HG03135 (cell line): Measurements from ENCODE around the gene STIMATE.
A peak's percentile ranks its signal among the peaks of the same experiment; 100 is the strongest.

ENCODE experiments used
- ATAC-seq: cut with Tn5 transposase; IDR thresholded peaks from one replicate; pipeline ENCODE4 v1.9.1; 2021; ENCODE audit warnings: mild to moderate bottlenecking, moderate library complexity; ENCODE audit not compliant: unreplicated experiment

STIMATE gene

DNA sequence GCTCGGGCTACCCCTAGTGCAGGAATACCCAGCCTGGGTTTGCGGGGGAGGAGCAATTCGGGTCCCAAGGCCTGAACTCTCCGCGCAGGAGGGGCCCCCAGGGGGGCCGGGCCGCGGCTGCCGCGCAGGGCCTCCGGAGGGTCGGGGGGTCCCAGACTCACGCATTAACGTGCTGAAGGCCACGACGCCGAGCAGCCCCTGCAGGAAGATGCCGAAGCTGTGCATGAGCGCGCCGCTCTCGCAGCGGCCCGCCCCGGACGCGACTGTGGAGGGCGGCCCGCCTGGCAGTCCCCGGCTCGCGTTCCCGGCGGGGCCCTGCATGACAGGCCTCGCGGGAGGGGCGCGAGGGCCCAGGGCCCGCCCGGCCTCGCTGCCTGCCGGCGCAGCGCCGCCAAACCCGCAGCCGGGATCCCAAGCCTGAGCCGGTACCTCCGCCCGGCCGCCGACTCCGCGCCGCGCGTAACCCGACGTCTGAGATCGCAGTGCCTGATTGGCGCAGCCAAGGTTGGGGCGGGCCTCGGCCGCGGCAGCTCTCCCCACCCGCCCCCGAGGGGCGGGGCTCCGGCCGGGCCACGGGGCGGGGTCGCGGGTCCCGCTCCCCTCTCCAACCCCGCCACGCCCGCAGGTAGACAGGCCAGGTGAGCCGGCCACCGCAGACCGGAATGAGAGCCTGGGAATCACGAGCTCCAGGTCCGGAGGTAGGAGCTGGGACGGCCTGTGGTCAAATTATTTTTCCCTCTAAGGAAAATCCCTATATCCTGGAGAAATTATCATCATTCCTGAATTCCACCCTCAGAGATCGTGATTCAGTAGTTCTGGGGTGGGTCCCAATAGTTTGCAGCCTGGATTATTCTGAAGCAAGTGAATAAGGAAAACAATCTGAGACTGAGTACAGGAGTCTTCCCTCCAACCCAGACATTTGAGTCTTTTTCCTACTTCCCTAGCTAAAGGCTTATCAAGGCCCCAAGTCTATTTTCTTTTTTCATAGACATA is at the start of gene STIMATE:
TSS of gene STIMATE (minus strand) at position 419 of the 993 bp plus-strand sequence. CDS start at position 321, 98 bp downstream.
- ATAC-seq = peak; percentile 86

DNA sequence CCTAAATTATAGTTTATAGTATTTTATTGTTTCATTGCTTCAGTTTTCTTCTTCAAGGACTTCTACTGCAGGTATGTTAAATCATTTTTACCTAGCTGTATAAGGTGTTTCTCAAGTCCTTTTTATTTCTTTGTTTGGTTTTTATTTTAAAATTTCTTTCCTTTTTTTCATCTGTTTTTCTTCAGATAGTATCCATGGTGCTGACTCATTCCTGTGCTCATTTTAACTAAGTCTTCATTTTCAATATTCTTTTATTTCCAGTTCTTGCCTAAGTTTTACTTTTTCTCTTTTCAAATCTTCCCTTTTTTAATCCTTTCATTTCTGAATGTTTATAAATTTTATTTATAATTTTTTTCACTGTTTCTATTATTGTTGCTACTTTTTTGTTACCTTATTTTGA is 42.3 kb upstream of the STIMATE start:
- ATAC-seq = no peak

DNA sequence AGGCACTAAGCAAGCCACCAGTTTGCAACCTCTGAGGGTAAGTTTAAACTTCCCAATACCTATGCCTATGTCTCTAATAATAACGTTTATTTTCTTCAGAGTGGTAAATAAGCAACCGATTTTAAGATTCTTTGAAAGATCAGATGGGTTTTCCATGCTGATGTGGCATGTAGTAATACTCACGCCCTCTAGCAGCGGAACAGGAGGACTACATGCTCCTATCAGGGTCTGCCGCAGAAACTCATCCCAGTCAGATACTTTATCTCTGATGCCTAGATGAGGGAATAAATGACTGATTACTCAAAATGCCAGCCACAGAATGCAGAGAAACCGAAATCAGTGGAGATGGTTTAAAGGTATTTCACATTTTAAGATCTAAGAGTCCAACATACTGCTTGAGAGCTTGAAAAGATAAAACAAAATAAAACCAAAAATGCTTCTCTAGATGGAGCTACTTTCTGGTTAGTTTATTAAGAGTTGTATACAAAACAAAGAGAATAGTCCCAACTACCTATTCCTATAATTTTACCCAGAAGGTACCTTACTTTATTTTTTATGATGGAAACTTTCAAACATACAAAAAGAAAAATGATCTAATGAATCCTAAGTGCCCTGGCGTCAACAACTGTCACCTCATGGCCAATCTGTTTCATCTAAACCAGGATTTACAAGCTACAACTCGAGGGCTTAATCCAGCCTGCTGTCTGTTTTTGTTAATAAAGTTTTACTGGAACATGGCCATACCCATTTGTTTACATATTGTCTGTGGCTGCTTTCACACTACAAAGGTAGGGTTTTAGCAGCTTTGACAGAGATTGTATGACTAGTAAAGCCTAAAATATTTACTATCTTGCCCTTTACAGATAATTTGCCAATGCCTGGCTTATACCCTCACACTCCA is 37.5 kb upstream of the STIMATE start:
- no peak for ATAC-seq

DNA sequence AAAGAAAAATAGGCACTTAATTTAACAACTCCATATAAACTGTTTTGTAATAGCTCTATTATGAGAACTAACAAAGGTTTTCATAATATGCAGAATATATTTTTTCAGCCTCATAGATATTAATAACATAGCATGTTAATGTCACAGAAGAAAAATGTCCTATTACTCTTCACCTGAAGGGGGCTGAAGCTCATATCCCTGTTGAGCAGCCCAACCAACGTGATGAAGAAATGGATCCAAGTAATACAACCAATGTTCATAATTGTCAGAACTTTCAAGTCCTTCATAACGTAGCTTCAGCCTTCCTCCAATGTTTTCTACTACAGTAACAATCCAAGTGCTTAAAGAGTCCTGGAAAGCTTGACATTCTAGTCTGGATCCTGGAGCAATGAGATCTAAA is 34.5 kb upstream of the STIMATE start:
- no peak for ATAC-seq

DNA sequence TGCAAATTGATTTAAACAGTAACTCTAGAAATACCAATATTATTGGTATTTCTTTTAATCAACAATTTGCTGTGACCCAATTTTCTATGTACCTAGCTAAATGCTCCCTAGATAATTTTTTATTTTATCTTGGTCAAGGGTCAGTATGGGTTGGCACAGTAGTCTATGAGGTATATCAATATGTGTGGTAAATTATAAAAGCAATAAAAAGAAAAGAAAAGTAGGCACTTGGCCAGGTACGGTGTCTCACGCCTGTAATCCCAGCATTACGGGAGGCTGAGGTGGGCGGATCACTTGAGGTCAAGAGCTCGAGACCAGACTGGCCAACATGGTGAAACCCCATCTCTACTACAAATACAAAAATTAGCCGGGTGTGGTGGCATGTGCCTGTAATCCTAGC is 34.0 kb upstream of the STIMATE start:
- no peak for ATAC-seq

DNA sequence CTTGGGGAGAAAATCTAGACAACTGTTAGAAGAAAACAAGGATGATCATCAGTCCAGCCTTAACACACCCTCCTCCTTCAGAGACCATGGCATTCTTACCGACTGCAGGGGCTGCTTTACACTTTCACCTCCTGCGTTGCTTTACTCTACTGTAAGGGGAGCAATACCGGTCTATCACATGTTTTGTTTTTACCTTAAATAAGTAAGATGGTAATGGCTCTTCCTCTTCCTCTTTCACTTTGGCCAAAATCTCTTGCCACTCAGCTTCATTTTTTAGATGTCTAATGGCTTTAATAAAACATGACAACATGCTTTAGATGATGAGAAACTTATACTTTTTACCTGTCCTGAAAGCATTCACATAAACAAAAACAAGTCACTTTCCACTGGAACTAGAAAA is 33.4 kb upstream of the STIMATE start:
- ATAC-seq = no peak

DNA sequence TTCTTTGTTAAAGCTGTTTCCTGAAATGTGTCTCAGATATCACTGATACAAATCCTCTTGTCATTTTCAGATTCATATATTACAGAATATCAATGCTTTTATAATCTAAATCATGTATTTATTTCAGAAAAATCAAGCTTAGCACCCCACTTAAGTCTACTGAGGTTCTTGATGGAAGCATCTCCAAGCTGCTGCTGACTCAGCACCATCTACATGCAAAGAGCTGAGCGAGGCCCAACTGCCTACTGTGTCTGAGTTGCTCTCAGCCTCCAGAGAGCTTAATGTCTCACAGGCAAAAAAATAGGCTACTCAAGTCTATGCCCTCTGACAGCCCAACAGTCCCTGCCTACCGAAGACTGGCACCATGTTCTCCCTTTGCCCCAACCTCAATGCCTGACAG is 29.2 kb upstream of the STIMATE start:
- no peak for ATAC-seq

DNA sequence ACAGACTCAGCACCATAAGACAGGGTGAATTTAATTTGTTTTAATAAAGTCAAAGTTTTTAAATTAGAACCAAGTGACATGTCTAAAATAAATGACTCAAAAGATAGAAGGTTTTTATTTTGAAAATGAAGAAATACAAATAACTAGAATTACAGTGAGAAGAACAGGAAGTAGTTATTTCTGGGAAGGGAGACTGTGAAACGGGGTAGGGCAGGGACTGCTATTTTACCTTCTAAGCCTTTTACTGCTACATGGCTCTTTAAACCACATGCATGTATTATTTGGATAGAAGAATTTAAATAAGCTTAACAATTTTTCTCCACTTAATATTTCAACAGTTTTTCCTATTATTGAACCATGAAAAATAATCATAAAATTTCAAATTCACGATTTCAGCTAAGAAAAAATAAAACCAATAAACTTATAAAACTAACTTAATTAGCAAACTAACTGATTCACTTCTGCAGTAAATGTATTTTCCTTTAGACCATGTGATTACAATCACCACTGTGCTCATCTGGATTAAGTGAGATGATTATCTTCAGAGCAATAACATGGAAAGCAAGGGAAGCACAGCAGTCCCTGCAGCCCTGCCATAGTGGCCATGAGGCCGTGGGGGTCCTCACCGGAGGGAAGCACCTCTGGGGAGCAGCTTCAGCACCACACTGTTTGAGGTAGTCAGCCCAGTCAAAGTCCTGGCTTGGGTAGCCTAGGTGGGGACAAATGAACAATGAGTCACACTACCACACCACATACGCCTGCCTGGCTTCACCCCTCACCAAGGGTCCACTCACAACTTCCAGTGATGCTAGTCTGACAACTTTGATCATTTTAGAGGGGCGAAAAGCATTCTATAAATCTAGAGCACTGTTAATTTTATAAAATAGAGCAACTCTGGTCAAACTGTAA is 28.3 kb upstream of the STIMATE start:
- no peak for ATAC-seq

DNA sequence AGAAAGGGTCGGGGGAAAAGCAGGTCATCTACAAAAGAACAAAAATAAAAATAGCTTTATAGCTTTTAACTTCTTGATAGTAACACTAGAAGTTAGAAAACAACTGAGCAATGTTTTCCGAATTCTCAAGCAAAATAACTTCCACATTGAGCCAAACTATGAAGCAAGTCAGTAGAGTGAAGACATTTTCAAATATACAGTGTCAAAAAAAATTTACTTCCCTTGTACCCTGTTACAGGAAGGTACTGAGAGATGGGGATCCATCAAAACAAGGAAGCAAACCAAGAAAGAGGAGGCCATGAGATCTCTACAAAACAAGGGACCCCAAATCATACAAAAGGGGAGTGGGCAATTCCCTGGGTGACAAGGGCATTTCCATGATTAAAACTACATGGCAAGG is 26.6 kb upstream of the STIMATE start:
- ATAC-seq = no peak

DNA sequence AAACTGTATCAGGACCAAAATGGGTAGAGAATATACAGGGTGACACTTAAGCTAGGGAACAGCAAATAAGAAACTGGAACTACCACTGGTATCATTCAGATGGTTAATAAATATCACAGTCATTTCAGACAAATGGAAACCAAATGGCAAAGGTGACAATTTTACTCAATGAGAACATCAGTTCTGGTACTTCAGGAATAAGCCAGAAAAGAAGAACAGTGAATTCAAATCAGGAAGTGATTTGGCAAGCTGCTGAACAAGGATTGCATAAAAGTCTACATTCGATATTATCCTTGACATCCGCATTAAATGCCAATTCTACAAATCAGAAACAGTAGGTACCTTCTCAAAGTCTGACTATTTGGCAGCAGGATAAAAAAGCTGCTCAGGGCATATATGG is 23.5 kb upstream of the STIMATE start:
- no peak for ATAC-seq

DNA sequence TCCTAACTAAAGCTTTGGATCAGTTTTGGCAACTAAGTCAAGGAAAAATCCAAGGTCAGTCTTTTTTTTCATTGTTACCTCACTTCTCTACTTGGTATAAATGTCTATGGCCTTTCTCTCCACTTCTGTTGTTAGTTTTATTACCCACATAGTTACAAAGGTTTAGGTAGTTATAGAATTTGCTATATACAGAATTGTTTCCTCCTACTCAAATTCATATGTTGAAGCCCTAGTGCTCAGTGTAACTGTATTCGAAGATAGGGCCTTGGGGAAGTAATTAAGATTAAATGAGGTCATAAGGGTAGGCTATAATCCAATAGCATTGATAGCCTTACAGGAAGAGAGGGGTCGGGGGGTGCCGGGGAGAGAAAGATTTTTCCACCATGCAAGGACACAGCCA is 19.7 kb upstream of the STIMATE start:
- no peak for ATAC-seq

DNA sequence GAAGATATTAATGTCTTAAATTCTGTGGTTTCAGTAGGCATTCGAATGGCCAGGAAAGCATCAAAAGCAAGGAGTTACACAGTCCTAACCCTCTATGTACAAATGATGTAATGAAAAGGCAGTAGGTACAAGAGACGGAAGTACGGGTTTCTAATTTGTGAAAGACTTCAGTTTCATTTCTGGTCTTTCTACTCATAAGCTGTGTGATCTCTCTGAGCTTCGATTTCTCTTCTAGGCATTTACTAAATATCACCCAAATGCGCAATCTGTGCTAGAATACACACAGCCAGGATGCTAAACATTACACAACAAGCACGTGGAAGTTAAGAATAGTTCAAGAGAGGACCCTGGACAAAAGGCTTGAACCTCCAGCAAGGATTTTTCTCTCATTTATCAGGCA is 17.9 kb upstream of the STIMATE start:
- ATAC-seq = no peak

DNA sequence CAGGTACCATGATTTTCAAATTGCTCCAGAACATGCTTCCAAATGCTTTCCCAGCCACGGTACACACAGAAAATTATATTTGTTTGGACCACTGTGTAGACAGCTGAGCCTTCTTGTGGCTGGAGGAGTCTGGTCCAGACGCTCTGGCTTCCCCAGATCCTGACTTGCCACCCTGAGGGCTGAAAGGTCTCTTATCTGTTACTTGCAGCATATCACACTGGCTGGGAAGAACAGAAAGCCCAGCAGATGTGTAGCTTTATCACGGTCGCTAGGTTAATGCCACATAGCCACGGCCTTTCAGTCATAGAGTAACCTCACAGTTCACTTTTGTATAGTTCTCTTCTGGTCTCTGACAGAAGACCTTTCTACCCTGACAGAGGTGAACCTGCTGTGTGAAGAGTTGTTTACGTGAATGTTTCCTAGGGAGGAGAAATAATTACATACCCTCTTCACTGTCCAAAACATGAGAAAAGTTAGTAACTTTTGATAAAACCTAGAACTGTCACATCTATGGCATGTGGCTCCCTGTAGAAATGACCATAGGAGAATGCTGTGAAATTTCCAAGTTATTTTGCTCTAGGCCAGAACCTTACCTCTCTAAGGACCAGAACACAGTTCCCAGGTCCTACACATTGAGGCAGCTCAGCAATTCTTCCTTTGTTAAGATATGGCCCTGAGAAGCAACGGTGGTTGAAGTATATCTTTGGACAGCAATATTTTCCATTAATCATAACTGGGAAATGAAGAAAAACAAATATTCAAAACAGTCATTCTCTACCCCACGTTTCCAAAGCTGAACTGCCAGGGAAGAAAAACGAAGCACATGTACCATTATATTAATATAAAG is 15.8 kb upstream of the STIMATE start:
- no peak for ATAC-seq

DNA sequence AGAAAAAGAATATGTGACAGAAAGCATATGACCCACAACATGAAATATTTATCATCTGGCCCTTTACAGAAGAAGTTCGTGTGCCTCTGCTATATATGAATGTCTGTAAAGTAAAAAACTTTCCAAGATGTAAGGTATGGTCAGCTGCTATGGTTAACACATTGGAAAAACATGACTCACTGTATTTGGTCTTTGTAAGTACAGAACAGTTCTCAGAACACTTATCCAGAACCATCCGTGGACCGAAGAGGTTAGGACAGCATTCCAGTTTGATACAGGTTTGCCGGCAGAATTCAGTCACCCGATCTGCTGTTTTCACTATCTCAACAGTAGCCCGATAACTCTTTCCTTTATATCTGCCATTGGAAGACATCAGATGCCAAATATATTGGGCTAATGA is 13.5 kb upstream of the STIMATE start:
- ATAC-seq = no peak

DNA sequence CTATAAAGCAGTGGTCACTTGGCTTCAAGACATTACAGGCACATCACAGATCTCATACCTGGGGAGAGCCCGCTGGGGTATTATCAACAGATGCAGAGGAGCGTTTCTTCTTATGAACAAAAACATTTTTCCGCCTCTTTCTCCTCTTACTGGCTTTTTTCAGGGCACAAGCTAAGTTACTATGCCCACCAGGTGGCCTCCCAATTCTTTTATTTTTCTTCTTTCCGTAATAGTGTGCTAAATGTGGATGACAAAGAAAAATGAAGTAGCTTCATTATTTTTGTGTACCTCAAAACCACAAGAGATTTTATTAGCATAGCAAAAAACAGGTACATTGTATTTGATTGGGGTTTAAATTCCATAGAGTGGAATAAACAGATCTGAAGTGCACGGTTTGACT is 10.1 kb upstream of the STIMATE start:
- no peak for ATAC-seq

DNA sequence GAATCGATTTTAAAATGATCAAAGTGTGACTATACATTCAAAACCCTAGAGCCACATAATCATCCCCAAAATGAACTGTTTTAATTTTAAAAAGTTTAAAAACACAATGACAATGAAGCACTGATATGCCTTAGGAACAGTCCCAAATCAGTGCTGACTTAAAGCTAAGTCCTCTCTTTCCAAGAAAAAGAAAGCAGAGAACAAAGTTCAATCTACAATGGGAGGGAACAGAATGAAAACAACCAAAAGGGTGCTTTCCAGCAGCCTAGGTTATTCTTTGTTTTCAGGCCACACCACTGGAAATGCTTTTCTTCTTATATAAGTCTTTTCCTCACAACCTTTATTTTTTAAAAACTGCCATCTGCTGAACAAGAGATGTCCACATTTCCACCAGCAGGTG is 7.2 kb upstream of the STIMATE start:
- ATAC-seq = no peak

DNA sequence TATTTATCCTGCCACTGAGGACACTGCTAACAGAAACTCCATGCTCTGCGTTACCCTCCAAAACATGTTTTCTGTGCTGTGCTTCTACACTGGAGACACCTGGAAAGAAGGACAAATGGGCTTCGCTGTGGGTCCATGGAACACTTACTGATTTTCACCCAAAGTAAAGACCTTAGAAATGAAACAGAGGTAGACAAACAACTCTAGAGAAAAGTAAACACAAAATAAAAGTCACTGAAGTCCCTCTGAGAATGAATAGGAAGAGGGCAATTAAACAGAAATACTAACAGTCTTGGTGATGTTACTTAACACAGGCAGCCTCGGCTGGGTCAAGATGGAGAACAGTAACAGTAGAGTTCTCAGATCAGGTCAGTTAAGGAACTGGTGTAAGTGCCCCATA is 6.7 kb upstream of the STIMATE start:
- no peak for ATAC-seq

DNA sequence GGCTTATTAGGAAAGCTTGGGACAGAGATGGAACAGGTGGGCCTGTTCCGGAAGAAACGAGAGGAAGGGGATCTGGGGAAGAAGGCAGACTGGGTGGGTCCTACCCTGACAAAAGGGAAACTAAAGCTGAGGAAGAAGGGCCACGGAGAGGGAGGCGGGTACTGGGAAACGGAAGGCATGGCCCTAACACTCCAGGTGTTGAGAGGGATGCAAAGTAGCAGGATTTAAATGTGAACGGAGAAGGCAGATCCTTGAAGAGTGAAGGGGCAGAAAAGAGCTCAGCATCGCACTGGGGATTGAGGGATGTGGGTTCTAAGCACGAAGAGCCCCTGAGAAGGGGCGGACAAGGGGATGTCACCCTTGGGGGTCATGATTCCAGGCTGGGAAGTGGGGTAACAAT is 735 bp downstream of the STIMATE start:
- no peak for ATAC-seq

DNA sequence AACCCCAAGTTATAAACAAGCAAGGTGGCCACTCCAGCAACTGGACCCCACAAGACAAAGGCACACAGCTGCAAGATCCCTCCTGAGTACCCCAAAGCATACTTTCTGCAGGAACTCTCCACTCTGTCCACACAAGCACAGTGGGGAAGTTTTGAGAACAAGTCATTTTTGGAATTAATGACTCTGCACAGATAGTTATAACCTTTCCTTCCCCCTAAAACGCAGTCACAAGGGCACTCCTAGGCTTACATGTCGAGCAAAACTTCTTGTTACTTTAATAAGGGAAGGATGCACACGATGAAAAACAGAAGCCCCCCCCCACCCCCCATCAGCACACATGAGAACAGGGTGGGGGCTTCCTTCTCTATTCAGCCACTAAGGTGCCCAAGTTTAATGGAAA is 1.2 kb downstream of the STIMATE start:
- ATAC-seq = no peak

DNA sequence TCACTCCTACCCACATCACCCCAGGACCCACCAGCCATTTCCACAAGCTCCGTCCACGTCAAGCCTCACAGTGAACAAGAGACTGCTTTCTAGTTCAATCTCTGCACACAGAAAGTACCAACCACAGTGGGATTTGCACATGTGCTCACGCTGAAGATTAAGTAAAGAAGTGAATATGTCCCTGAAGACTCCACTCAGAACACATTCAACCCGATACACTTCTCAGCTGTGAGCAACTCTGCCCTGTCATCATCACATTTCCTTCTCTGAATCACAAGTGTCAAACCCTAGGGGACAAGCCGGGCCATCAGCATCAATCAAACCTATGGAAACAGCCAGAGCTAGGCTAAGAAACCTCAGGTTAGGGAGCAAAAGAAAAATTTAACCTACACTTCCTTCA is 1.9 kb downstream of the STIMATE start:
- ATAC-seq = no peak
